ENCODE measurements around the gene CCR8. TPM values are rescaled to one million over a fixed set of nuclear protein-coding genes. Genes with fewer than 3 reads are reported as not detected.

The CCR8 gene
- total and polyA plus RNA-seq, 2 donors (not counting 1 experiment from before 2014, with no cell fraction given): not detected

DNA sequence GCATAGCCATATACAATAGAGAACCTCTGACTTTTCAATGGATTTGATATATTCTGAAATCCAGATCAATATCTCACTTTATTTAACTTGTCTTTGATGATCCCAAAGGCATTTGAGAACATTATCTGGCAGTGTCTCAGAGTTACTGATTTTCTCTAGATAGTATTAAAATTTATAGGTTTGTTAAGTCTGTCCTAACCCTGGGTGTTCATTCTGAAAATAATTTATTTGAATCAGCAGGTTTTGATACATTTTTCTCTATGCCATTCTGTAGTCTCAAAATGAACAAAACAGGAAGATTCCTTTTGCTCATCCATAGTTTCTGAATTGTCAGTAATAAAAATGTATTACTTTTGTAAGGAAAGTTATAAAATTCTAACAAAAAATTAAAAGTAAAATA, 14.3 kb downstream of the CCR8 start:
- H3K4me3 ChIP-seq (replicated peaks in 1 of 4; ENCODE audit: control extremely low read depth in 1 of 4, insufficient read depth in 1 of 4, low read depth in 3 of 4, low read length in 4 of 4): no peak overlapping the region
- no peaks in the 10 kb centered on the region for H3K36me3 ChIP-seq (ENCODE audit: control insufficient read depth, insufficient read depth, low read length)
- H3K4me1 ChIP-seq (ENCODE audit: control insufficient read depth, extremely low read depth, insufficient read depth, low read length): no peaks in the 10 kb centered on the region
- H3K9ac ChIP-seq (ENCODE audit: insufficient read depth, low read length): no peak overlapping the region
- H2AFZ ChIP-seq (ENCODE audit: low read length): no peak overlapping the region
- no peak overlapping the region for H3K27ac ChIP-seq (ENCODE audit: insufficient read depth, low read length)
- H3K9me3 ChIP-seq (ENCODE audit: control insufficient read depth, insufficient read depth, low read depth, low read length): no peaks in the 10 kb centered on the region
- no peaks in the 10 kb centered on the region for H3K27me3 ChIP-seq (ENCODE audit: control insufficient read depth, insufficient read depth, low read length)
- DNase-seq (ENCODE audit: low read depth in 2 of 2): no peak
- H4K20me1 ChIP-seq (ENCODE audit: control insufficient read depth, extremely low read depth, insufficient read depth, low read length): no peaks in the 10 kb centered on the region
- no peak overlapping the region for H3K4me2 ChIP-seq (ENCODE audit: extremely low read depth, insufficient read depth, low read length)
- TF ChIP-seq, protein P1, sequence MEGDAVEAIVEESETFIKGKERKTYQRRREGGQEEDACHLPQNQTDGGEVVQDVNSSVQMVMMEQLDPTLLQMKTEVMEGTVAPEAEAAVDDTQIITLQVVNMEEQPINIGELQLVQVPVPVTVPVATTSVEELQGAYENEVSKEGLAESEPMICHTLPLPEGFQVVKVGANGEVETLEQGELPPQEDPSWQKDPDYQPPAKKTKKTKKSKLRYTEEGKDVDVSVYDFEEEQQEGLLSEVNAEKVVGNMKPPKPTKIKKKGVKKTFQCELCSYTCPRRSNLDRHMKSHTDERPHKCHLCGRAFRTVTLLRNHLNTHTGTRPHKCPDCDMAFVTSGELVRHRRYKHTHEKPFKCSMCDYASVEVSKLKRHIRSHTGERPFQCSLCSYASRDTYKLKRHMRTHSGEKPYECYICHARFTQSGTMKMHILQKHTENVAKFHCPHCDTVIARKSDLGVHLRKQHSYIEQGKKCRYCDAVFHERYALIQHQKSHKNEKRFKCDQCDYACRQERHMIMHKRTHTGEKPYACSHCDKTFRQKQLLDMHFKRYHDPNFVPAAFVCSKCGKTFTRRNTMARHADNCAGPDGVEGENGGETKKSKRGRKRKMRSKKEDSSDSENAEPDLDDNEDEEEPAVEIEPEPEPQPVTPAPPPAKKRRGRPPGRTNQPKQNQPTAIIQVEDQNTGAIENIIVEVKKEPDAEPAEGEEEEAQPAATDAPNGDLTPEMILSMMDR (conservative IDR thresholded peaks at IDR 0.05 in 1 of 2, IDR thresholded peaks at IDR 0.05 in 1 of 2; ENCODE audit: low read depth in 1 of 2, low read length in 2 of 2): no peak
- no peaks in the 10 kb centered on the region for H3K79me2 ChIP-seq (ENCODE audit: control insufficient read depth, insufficient read depth, low read length)

DNA sequence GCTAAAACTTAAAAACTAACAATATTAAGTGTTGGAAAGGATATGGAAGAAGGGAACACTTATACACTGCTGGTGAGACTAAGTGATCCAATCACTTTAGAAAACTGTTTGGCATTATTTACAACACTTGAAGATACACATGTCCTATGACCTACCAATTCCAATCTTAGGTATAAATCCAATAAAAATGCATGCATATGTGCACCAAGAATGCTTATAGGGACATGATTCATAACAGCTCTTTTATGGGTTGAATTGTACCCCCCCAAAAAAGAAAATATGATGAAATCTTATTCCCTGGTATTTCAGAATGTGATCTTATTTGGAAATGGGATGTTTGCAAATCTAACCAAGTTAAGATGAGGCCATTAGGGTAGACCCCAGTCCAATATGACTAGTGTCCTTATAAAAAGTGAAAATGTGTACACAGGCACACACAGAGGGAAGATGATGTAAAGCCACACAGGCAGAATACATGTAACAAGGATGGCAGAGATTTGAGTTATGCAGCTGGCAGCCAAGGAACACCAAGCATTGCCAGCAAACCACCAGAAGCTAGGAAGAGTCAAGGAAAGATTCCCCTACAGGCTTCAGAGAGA, 15.3 kb downstream of the CCR8 start:
- Histone ChIP-seq H3K27ac (ENCODE audit: insufficient read depth, low read length) (no peak overlapping the region), H3K4me2 (ENCODE audit: extremely low read depth, insufficient read depth, low read length) (no peak overlapping the region), H4K20me1 (ENCODE audit: control insufficient read depth, extremely low read depth, insufficient read depth, low read length) (no peaks in the 10 kb centered on the region), H3K4me1 (ENCODE audit: control insufficient read depth, extremely low read depth, insufficient read depth, low read length) (no peaks in the 10 kb centered on the region), H3K4me3 (replicated peaks in 1 of 4; ENCODE audit: control extremely low read depth in 1 of 4, insufficient read depth in 1 of 4, low read depth in 3 of 4, low read length in 4 of 4) (no peak overlapping the region), H3K79me2 (ENCODE audit: control insufficient read depth, insufficient read depth, low read length) (no peaks in the 10 kb centered on the region), H3K9ac (ENCODE audit: insufficient read depth, low read length) (no peak overlapping the region), H3K36me3 (ENCODE audit: control insufficient read depth, insufficient read depth, low read length) (no peaks in the 10 kb centered on the region), H3K9me3 (ENCODE audit: control insufficient read depth, insufficient read depth, low read depth, low read length) (no peaks in the 10 kb centered on the region), H3K27me3 (ENCODE audit: control insufficient read depth, insufficient read depth, low read length) (no peaks in the 10 kb centered on the region), H2AFZ (ENCODE audit: low read length) (no peak overlapping the region)
- no peak for DNase-seq (ENCODE audit: low read depth in 2 of 2)
- TF ChIP-seq, protein P1 (conservative IDR thresholded peaks at IDR 0.05 in 1 of 2, IDR thresholded peaks at IDR 0.05 in 1 of 2; ENCODE audit: low read depth in 1 of 2, low read length in 2 of 2): no peak
- TF ChIP-seq EZH2 (IDR thresholded peaks at IDR 0.05; ENCODE audit: low read length, missing control alignments): no peak

DNA sequence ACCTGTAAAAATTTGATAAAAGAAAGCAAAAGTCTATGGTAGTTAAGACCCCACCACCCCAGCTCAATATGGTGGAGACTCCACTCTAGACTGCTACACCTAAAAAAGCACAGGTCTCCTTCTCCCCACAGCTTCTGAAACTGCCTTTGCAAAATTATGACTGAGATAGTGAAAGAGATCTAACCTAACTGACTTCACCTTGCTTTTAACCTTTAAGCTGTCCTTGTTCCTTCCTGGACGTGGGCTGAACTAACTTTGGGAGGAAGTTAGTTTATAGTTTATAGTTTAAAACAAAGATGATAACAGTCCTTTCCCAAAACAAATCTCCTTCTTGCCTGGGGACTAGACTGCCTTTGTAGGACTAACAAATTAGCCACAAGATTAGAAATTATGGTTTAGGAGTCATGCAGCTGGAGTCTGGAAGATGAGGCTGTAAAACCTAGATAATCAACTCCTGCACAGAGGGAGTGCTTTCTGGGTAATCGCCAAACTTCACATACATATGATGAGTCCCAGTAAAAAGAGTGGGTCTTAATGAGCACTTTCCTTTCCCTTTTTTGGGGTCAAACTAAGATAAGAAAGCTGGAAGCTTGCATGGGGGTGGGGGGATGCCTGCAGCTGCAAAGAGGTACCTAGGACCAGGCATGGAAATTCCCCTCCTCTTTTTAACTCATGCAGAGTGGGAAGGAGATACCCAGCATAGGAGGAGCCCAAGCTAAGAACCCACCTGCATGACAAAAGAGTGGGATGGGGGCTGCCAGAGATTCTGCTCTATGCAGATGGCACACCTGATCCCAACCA, 17.5 kb downstream of the CCR8 start:
- H3K9ac ChIP-seq (ENCODE audit: insufficient read depth, low read length): no peak overlapping the region
- no peaks in the 10 kb centered on the region for H3K4me1 ChIP-seq (ENCODE audit: control insufficient read depth, extremely low read depth, insufficient read depth, low read length)
- H4K20me1 ChIP-seq (ENCODE audit: control insufficient read depth, extremely low read depth, insufficient read depth, low read length): no peaks in the 10 kb centered on the region
- no peaks in the 10 kb centered on the region for H3K9me3 ChIP-seq (ENCODE audit: control insufficient read depth, insufficient read depth, low read depth, low read length)
- no peak overlapping the region for H3K27ac ChIP-seq (ENCODE audit: insufficient read depth, low read length)
- TF ChIP-seq, protein P1 (conservative IDR thresholded peaks at IDR 0.05 in 1 of 2, IDR thresholded peaks at IDR 0.05 in 1 of 2; ENCODE audit: low read depth in 1 of 2, low read length in 2 of 2): no peak
- TF ChIP-seq EZH2 (IDR thresholded peaks at IDR 0.05; ENCODE audit: low read length, missing control alignments): no peak
- H3K36me3 ChIP-seq (ENCODE audit: control insufficient read depth, insufficient read depth, low read length): no peaks in the 10 kb centered on the region
- H3K27me3 ChIP-seq (ENCODE audit: control insufficient read depth, insufficient read depth, low read length): no peaks in the 10 kb centered on the region
- H3K79me2 ChIP-seq (ENCODE audit: control insufficient read depth, insufficient read depth, low read length): no peaks in the 10 kb centered on the region
- no peak overlapping the region for H2AFZ ChIP-seq (ENCODE audit: low read length)
- no peak for DNase-seq (ENCODE audit: low read depth in 2 of 2)
- H3K4me3 ChIP-seq (replicated peaks in 1 of 4; ENCODE audit: control extremely low read depth in 1 of 4, insufficient read depth in 1 of 4, low read depth in 3 of 4, low read length in 4 of 4): no peak overlapping the region
- no peak overlapping the region for H3K4me2 ChIP-seq (ENCODE audit: extremely low read depth, insufficient read depth, low read length)

Data from fibroblast of lung (primary cell).